ENCODE measurements around the gene ADD3. TPM values are rescaled to one million over a fixed set of nuclear protein-coding genes. Genes with fewer than 3 reads are reported as not detected.

ADD3 gene
- total RNA-seq, 2 donors from 2014 or later: 158 to 377 TPM

DNA sequence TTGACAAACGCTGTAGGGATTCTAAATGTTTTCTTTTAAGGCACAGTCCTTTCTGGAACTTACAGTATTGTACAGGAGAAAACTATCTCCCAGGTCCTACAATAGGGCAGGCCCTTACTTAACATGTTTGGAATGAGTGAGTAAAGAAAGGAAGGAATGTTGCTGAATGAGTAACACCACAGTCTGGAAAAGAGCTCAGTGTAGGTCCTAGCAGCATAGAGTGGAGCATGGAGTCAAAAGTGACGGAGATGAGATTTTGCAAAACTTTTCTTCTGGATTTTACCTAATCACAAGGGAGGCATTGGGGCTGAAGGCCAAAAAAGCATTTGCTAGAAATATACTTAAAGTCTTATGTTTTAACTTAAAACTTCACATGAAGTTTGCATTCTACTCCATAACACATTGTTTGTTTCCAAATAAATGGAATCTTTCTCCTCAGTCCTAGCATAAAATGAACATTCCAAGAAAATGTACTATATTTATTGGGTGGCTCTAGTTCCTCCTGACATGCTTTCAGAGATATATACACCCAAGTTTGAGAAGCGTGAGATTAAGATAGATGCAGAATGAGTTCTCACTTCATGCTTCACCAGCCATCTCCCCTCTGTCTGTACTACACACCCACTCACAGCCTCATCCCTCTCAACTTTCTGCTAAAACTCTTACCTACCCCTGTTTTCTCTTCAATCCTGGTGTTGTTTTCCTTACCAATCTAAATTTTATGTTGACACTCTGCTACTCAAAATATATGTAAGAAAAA, 20.2 kb upstream of the ADD3 start:
- no peak overlapping the region for H3K27ac ChIP-seq
- no peaks in the 10 kb centered on the region for H3K27me3 ChIP-seq
- no peaks in the 10 kb centered on the region for H3K4me1 ChIP-seq
- TF ChIP-seq, protein P1, sequence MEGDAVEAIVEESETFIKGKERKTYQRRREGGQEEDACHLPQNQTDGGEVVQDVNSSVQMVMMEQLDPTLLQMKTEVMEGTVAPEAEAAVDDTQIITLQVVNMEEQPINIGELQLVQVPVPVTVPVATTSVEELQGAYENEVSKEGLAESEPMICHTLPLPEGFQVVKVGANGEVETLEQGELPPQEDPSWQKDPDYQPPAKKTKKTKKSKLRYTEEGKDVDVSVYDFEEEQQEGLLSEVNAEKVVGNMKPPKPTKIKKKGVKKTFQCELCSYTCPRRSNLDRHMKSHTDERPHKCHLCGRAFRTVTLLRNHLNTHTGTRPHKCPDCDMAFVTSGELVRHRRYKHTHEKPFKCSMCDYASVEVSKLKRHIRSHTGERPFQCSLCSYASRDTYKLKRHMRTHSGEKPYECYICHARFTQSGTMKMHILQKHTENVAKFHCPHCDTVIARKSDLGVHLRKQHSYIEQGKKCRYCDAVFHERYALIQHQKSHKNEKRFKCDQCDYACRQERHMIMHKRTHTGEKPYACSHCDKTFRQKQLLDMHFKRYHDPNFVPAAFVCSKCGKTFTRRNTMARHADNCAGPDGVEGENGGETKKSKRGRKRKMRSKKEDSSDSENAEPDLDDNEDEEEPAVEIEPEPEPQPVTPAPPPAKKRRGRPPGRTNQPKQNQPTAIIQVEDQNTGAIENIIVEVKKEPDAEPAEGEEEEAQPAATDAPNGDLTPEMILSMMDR (IDR thresholded peaks at IDR 0.05): no peak
- DNase-seq (ENCODE audit: low spot score): no peak
- H3K9me3 ChIP-seq: no peaks in the 10 kb centered on the region
- no peaks in the 10 kb centered on the region for H3K36me3 ChIP-seq
- H3K4me3 ChIP-seq: no peak overlapping the region

GRCh38 chr10:109988212-109988596, 19.6 kb upstream of the ADD3 start:
- DNase-seq (ENCODE audit: low spot score): no peak
- Histone ChIP-seq H3K36me3 (no peaks in the 10 kb centered on the region), H3K27me3 (no peaks in the 10 kb centered on the region), H3K27ac (no peak overlapping the region), H3K9me3 (no peaks in the 10 kb centered on the region), H3K4me1 (no peaks in the 10 kb centered on the region), H3K4me3 (no peak overlapping the region)
- TF ChIP-seq, protein P1 (IDR thresholded peaks at IDR 0.05): no peak

DNA sequence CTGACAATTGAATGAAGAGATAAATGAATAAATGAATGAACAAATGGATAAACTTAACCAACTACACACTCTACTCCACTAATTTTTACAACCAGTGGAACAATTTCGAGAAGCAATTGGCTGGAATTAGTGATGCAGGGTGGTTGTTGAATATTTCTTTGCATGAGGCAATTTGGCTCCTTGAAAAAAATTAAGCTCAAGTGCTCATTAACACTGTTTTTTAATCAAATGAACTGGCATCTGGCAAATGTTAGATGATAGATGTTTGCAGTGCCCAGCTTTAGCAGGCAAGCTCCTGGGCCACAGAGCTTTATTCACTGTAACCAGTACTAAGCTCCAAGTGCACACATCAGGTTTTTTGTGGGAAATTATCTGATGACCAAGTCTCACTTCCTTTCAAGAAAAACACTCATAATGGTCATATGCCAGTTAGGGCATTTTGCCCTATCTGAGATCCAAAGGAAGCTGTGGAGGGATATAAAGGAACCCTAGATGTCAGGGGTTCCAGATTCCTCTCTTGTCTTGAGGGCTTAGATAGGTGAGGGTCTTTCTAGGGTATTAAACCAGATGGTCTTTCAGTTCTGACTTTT, 16.4 kb upstream of the ADD3 start:
- Histone ChIP-seq H3K36me3 (no peaks in the 10 kb centered on the region), H3K27ac (no peak overlapping the region), H3K9me3 (no peaks in the 10 kb centered on the region), H3K4me1 (peaks cover 0 to 7% of the 10 kb centered on the region in 2 donors), H3K4me3 (no peak overlapping the region), H3K27me3 (no peaks in the 10 kb centered on the region)
- no peak for DNase-seq (ENCODE audit: low spot score)
- TF ChIP-seq, protein P1 (IDR thresholded peaks at IDR 0.05): no peak

GRCh38 chr10:109992485-109992884, 15.3 kb upstream of the ADD3 start:
- peak overlapping the region; percentile 21 to 22 for H3K27ac ChIP-seq
- no peaks in the 10 kb centered on the region for H3K9me3 ChIP-seq
- no peaks in the 10 kb centered on the region for H3K27me3 ChIP-seq
- no peak overlapping the region for H3K4me3 ChIP-seq
- H3K4me1 ChIP-seq: peaks cover 0 to 16% of the 10 kb centered on the region in 2 donors
- DNase-seq (ENCODE audit: low spot score): no peak
- TF ChIP-seq, protein P1 (IDR thresholded peaks at IDR 0.05): no peak
- H3K36me3 ChIP-seq: no peaks in the 10 kb centered on the region

GRCh38 chr10:109993551-109994330, 14.0 kb upstream of the ADD3 start:
- DNase-seq (ENCODE audit: low spot score): no peak
- no peak overlapping the region for H3K27ac ChIP-seq
- no peaks in the 10 kb centered on the region for H3K27me3 ChIP-seq
- no peak overlapping the region for H3K4me3 ChIP-seq
- TF ChIP-seq, protein P1 (IDR thresholded peaks at IDR 0.05): no peak
- H3K4me1 ChIP-seq: peaks cover 0 to 16% of the 10 kb centered on the region in 2 donors
- H3K36me3 ChIP-seq: no peaks in the 10 kb centered on the region
- H3K9me3 ChIP-seq: no peaks in the 10 kb centered on the region

Measured in right atrium auricular region (tissue), 2 donors.